Epidermal melanocyte (primary cell): ENCODE measurements around the gene CX3CR1.
"Not testable (repeated sequence)": the region's sequence is repeated elsewhere in the genome, so short reads cannot be mapped to it uniquely, and the experiment has no call there.

Experiments
- DNase-seq: peaks from one replicate; pipeline ENCODE4 v3.0.0; 2011; ENCODE audit warnings: low spot score; ENCODE audit not compliant: insufficient read length

Gene CX3CR1

GRCh38 chr3:39279745-39280517 is at the start of gene CX3CR1:
CX3CR1 (minus strand) TSS chr3:39280036; CDS start chr3:39266509, 13,527 bp downstream.
- no peak for DNase-seq

DNA sequence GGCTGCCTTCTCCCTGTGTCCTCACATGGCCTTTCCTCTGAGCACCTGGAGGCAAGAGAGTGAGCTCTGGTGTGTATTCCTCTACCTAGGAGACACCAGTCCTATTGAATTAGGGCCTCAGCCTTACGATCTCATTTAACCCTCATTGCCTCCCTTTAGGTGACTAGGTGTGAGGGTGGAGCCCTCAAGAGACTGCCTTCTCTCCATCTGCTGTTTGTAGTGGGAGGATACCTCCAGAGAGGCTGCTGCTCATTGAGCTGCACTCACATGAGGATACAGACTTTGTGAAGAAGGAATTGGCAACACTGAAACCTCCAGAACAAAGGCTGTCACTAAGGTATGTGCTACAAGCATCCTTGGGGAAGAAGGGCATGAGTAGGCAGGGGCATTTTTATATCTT is 49.7 kb upstream of the CX3CR1 start, which contains the start of gene CCR8:
TSS of gene CCR8 (plus strand) at position 217 of the 400 bp plus-strand sequence. CDS start 2,623 bp downstream, outside the sequence.
- DNase-seq: no peak

- no peak for DNase-seq
Measured at GRCh38 chr3:39327746-39328349, 48.0 kb upstream of the CX3CR1 start.

DNA sequence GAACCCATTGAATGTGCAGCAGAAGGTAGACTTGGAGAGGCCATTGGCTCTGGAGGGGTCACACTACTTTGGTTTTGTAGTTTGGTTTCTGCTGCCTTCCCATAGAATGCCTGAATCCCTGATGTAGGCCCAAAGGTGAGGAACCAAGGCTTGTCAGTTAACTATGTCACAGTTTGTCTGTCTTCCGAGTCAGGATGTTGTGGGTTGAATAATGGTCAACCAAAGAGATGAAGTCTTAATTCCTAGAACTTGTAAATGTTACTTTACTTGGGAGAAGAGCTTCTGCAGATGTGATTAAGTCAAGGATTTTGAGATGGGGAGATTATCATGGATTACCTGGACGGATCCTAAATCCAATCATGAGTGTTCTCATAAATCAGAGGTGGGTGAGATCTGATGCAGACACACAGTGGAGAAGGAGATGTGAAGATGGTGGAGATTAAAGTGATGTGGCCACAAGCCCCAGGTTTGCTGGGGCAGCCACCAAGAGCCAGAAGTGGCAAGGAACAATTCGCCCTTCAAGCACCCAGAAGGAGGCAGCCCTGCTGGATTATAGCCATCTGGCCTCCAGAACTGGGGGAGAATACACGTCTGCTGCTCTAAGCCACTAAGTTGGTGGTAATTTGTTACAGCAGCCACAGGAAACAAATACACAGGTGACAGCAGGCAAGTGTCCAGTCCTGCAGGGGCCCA is 47.4 kb upstream of the CX3CR1 start:
- DNase-seq: no peak

DNA sequence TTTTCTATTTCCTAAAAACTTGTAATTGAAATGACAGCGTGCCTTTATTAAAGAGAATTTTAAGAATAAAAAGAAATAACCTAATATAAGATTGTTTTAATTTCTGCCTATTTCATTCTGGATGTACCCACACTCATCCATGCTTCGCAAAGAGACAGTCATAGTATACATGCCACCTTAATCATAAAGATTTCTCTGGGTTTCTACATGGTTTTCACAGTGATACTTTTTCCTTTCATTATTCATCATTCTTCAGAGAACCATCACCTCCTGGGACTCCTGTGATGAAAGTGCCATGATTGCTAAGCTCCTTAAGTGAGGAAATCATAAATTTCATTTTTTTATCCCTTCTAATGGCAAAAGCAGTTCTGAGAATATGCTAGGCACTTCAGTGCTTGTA is 45.4 kb upstream of the CX3CR1 start:
- DNase-seq: no peak

DNA sequence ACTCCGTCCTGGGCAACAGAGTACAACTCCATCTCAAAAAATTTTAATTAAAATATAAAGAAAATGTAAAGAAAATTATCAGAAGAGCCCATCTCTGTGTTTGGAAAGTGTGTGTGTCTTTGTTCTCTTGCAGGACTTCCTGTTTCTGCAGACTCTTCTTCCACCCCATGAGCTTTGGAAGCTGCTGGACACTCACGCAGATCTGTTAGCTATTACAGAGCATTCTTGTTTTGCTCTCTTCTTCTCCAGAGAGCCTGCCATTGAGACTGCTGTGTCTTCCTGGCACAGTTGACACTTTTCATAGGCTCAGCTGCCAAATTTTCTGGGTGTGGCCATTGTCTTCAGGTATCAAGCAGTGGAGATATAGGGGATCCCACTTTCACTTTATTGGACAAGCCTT is 43.7 kb upstream of the CX3CR1 start:
- no peak for DNase-seq

GRCh38 chr3:39322936-39323335 is 43.1 kb upstream of the CX3CR1 start:
- no peak for DNase-seq

- not testable (repeated sequence) for DNase-seq
Measured at GRCh38 chr3:39322209-39322715, 42.4 kb upstream of the CX3CR1 start.

DNA sequence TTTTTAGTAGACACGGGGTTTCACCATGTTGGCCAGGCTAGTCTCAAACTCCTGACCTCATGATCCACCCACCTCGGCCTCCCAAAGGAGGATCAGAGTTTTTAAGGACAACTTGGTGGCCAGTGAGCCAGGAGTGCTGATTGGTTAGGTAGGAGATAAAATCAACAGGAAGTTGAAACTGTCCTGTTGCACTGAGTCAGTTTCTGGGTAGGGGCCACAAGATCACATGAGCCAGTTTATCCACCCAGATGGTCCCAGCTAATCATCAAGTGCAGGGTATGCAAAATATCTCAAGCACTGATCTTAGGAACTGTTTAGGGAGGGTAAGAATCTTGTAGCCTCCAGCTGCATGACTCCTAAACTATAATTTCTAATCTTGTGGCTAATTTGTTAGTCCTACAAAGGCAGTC is 41.7 kb upstream of the CX3CR1 start:
- not testable (repeated sequence) for DNase-seq

DNA sequence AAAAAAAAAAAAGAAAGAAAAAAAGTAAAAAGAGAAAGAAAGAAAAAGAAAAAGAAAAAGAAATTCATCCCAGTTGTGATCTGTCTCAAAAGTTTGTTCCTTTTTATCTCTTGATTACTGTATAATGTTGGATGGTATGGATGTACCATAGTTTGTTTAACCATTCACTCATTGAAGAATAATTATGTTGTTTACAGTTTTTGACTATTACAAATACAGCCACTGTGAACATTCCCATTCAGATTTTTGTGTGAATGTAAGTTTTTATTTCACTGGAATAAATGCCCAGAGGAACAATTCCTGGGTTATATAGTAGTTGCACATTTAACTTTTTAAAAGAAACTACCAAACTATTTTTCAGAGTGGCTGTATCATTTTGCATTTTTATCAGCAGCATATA is 39.4 kb upstream of the CX3CR1 start:
- DNase-seq: no peak

DNA sequence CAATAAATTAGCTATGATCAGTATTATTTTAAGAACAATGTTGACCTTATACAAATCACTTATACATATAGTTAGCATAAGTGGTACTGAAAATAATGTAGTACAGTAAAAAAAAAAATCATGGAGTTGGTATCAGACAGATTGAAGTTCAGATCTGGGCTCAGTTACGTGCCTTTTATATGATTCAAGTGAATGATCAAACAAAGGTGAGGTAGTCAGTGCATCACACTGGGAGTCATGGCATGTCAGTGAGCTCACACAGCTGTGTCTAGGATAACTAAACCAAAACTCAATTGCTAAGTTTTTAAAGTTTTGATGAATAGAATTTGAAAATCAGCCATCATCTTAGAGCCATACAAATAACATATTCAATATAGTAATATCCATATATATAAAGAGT is 38.5 kb upstream of the CX3CR1 start:
- no peak for DNase-seq

- DNase-seq: no peak
Measured at GRCh38 chr3:39317571-39318169, 37.8 kb upstream of the CX3CR1 start.

DNA sequence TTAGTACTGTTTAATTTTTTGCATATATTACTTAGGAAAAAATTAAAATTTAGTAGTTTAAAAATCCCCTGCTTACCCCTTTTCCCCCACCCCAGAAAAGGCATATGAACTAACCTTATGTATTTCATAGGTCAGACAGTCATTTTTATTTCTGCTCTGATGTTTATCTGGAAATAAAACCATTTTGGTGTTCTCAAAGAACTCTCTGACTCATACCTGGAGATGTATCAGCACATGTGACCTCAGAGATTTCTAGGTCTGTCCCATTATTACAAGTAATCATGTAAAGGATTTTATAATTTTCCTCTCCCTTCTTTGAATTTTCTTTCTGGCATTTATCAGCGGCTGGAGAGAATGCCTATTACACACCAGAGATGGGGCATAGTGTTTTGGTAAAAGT is 35.6 kb upstream of the CX3CR1 start:
- DNase-seq: no peak

DNA sequence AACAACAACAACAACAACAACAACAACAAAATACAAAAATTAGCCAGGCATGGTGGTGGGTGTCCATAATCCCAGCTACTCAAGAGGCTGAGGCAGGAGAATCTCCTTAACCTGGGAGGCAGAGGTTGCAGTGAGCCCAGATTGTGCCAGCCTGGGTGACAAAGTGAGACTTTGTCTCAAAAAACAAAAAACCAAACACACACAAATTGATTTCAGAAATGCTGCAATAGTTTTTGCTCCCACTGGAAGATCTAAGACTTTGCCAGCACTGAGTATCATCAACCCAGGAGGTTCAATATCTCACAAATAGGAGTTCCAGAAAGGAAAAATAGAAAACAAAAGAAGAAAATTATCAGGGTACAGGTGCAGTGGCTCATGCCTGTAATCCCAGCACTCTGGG is 33.5 kb upstream of the CX3CR1 start:
- DNase-seq: no peak

GRCh38 chr3:39302178-39302577 is 22.3 kb upstream of the CX3CR1 start:
- DNase-seq: no peak

GRCh38 chr3:39299279-39299678 is 19.4 kb upstream of the CX3CR1 start:
- DNase-seq: no peak

DNA sequence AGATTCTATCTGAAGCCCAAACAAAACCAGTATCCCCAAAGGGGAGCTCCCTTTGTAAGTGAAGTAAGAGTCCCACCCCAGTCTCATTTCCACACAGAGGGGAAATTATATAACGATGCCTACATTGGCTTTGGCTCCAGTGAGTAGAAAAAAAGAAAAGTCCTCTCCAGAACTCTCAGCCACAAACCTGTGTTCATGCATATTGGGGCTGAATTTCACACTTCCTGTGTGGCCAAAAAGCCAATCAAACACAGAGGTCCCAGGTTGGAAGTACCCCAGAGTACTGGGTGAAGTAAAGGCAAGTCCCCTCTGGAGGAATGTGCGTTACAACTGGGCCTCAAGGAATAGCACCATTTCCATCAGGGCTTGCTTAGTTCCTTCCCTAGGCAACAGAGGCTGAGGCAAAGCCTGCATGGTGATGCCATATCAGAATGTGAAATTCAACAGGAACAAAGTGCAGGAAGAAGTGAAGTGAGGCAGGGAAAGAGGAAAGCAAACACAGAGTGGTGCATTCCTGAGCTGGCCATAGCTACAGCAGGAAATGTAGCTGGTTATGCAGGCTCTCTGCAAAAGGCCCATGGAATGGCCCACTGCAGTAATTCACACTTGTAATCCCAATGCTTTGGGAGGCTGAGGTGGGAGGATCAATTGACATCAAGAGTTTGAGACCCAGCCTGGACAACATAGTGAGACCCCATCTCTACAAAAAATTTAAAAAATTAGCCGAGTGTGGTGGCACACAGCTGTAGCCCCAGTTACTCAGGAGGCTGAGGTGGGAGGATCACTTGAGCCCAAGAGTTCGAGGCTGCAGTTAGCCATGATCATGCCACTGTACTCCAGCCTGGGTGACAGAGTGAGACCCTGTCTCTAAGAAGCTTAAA is 16.6 kb upstream of the CX3CR1 start:
- DNase-seq: no peak

DNA sequence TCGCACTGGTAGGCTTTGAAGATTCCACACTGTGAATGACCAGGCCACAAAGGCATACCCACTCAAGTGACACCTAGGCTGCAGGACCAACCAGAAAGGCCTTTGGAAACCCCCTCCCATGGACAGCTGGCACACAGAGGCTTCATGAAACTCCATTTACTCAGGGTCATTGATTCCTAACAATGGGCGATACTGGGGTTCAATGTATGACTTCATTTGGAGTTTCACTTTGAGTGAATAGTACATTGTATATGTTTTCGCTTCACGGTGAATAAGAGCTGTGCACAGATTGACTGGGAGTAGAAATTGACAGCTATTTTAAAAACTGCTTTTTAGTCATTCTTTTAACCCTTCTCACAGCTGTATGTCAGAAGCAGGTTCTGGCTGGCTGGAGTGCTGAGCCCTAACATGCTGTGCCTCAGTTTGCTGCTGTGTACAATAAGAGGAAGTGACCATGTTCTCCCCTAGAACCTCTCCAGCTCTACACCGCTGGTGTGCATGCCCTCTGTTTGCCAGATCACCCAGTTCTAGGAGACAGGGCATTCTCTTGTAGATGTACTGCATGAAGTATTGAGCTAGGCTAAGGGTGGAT is 15.4 kb upstream of the CX3CR1 start:
- no peak for DNase-seq

DNA sequence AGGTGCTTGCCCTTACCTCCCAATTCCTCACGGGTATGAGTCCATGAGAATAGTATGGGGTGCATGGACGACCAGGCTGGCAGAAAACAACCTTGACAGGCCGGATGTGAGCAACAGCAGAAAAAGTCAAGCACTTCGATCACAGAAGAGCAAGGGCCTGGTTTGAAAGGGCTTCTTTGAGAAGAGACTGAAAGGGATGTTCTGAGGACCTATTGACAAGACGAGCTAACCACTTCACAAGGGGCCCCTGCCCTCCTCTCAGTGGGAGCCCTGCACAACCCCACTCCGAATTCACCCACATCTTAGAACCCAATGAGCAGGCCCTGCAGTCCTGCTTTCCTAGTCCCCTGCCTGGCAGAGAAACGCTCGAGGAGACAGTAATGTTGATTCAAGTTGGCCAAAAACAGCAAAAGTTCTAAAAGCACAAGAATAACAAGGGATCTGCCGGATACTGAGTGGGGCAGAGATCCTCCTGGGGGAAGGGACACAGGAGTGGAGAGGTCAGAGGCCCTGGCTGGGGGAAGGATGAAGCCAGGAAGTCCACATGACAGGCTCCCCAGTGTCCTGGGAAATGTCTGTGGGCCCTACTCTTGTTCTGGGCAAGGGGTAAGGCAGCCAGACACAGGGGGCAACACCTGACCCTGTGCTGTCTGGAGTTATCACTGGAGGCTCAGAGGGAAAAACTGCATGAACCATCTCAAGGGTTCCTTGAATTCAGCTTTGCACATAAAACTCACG is 14.8 kb upstream of the CX3CR1 start:
- DNase-seq: no peak

- no peak for DNase-seq
Measured at GRCh38 chr3:39292961-39293360, 13.1 kb upstream of the CX3CR1 start.
